ENCODE data around the gene CHST3.
A peak's percentile ranks its signal among the peaks of the same experiment; 100 is the strongest.
"Not testable (repeated sequence)": the region's sequence is repeated elsewhere in the genome, so short reads cannot be mapped to it uniquely, and the experiment has no call there.

Gene CHST3

GRCh38 chr10:72031706-72032105, 67.5 kb downstream of the CHST3 start:
- Histone ChIP-seq H3K36me3 (ENCODE audit: insufficient read depth, insufficient read length, low read length) (no peaks in the 10 kb centered on the region), H3K9ac (ENCODE audit: insufficient read length, low read depth) (no peak overlapping the region), H3K27me3 (ENCODE audit: insufficient read depth, insufficient read length) (no peaks in the 10 kb centered on the region), H3K9me3 (ENCODE audit: insufficient read depth, low read length) (no peaks in the 10 kb centered on the region), H3K4me1 (ENCODE audit: insufficient read depth, insufficient read length) (peaks cover 13% of the 10 kb centered on the region), H3K4me3 (ENCODE audit: insufficient read length, low read depth) (no peak overlapping the region)
- TF ChIP-seq SUZ12 (IDR thresholded peaks at IDR 0.05; ENCODE audit: extremely low read depth, insufficient read depth, insufficient read length) (no peak), ZNF274 (IDR thresholded peaks at IDR 0.05; ENCODE audit: low read depth, low read length) (no peak), YY1 (IDR thresholded peaks at IDR 0.05; ENCODE audit: insufficient read depth, insufficient read length) (no peak)
- DNase-seq (ENCODE audit: low read depth, low spot score) = no peak

- peaks cover 18% of the 10 kb centered on the region for H3K4me1 ChIP-seq (ENCODE audit: insufficient read depth, insufficient read length)
- not testable (repeated sequence) for H3K9ac ChIP-seq (ENCODE audit: insufficient read length, low read depth); H3K4me3 ChIP-seq (ENCODE audit: insufficient read length, low read depth)
These were observed 68.4 kb downstream of the CHST3 start for GRCh38 chr10:72032409-72033162.

DNA sequence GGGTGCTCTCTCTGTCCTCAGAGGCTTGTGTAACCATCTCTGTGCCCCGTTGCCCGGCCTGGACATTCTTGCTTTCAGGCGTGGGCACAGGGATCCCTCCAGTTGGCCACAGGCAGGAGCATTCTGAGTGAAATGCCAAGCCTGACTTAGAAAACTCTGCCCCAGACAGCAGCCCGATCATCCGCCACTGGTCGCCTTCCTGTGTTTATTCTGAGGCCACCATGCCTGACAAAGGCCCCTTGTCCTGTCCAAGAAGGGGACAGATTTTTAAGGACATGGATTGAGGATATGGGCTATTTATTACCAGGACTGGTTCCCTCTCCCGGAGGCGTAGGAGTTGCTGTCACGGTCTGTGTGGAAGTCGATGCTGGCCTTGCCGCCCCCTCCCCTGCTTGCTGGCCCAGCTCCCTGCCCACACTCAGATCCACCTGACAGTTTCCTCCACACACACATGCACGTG, 69.9 kb downstream of the CHST3 start:
- TF ChIP-seq SUZ12 (IDR thresholded peaks at IDR 0.05; ENCODE audit: extremely low read depth, insufficient read depth, insufficient read length) = no peak
- TF ChIP-seq ZNF274 (IDR thresholded peaks at IDR 0.05; ENCODE audit: low read depth, low read length) = no peak
- no peak for TF ChIP-seq YY1 (IDR thresholded peaks at IDR 0.05; ENCODE audit: insufficient read depth, insufficient read length)
- peaks cover 22% of the 10 kb centered on the region for H3K4me1 ChIP-seq (ENCODE audit: insufficient read depth, insufficient read length)
- H3K27me3 ChIP-seq (ENCODE audit: insufficient read depth, insufficient read length) = no peaks in the 10 kb centered on the region
- H3K36me3 ChIP-seq (ENCODE audit: insufficient read depth, insufficient read length, low read length) = no peaks in the 10 kb centered on the region
- DNase-seq (ENCODE audit: low read depth, low spot score) = no peak
- H3K9me3 ChIP-seq (ENCODE audit: insufficient read depth, low read length) = no peaks in the 10 kb centered on the region
- H3K9ac ChIP-seq (ENCODE audit: insufficient read length, low read depth) = no peak overlapping the region
- no peak overlapping the region for H3K4me3 ChIP-seq (ENCODE audit: insufficient read length, low read depth)

More at GRCh38 chr10:72032409-72033162, 68.4 kb downstream of the CHST3 start:
- H3K27me3 ChIP-seq (ENCODE audit: insufficient read depth, insufficient read length); H3K9me3 ChIP-seq (ENCODE audit: insufficient read depth, low read length); DNase-seq (ENCODE audit: low read depth, low spot score); H3K36me3 ChIP-seq (ENCODE audit: insufficient read depth, insufficient read length, low read length): not testable (repeated sequence)

DNA sequence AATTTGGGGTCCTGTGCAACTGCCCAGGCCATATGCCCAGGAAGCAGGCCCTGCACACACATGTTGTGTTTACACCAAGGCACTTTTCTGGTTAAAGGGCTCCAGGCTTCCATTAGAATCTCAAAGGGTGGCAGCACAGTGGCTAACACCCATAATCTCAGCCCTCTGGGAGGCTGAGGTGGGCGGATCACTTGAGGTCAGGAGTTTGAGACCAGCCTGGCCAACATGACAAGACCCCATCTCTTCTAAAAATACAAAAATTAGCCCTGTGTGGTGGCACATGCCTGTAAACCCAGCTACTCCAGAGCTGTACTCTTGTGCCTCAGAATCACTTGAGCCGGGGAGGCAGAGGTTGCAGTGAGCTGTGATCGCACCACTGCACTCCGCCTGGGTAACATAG, 70.6 kb downstream of the CHST3 start:
- H3K9ac ChIP-seq (ENCODE audit: insufficient read length, low read depth) = no peak overlapping the region
- no peak overlapping the region for H3K4me3 ChIP-seq (ENCODE audit: insufficient read length, low read depth)
- H3K9me3 ChIP-seq (ENCODE audit: insufficient read depth, low read length) = no peaks in the 10 kb centered on the region
- H3K36me3 ChIP-seq (ENCODE audit: insufficient read depth, insufficient read length, low read length) = no peaks in the 10 kb centered on the region
- DNase-seq (ENCODE audit: low read depth, low spot score) = no peak
- H3K27me3 ChIP-seq (ENCODE audit: insufficient read depth, insufficient read length) = no peaks in the 10 kb centered on the region
- TF ChIP-seq YY1 (IDR thresholded peaks at IDR 0.05; ENCODE audit: insufficient read depth, insufficient read length) (no peak), SUZ12 (IDR thresholded peaks at IDR 0.05; ENCODE audit: extremely low read depth, insufficient read depth, insufficient read length) (no peak), ZNF274 (IDR thresholded peaks at IDR 0.05; ENCODE audit: low read depth, low read length) (no peak)
- H3K4me1 ChIP-seq (ENCODE audit: insufficient read depth, insufficient read length) = peaks cover 22% of the 10 kb centered on the region

DNA sequence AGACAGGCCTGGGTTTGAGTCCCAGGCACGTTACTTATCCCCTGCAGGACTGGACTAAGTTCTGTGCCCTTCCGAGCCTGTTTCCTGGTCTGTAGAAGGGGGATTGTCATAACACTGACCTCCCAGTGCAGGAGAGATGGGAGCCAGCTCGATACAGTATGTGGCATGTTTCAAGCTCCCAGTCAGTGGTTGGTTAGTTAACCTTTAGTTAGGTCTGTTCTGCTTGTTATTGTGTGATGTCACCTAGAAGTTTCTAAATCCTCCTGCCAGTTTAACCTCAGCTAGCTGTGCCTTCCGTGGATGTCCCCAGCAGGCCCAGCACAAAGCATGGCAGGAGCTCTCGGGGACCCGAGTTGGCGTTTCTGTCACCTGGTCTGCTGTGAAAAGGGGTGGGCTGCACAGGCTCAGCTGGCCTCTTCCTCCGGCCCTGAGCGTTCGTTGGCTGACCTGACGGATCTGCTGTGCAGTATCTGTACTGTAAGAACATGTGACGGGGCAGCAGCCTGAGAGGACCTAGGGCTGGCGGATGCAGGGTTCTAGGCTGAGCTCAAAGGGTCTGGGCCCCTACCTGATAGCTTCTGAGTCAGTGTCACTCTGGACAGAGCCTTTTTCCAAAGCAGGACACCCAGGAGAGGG, 71.2 kb downstream of the CHST3 start:
- Histone ChIP-seq H3K4me3 (ENCODE audit: insufficient read length, low read depth) (no peak overlapping the region), H3K9ac (ENCODE audit: insufficient read length, low read depth) (peak overlapping the region; percentile 11), H3K27me3 (ENCODE audit: insufficient read depth, insufficient read length) (no peaks in the 10 kb centered on the region), H3K36me3 (ENCODE audit: insufficient read depth, insufficient read length, low read length) (no peaks in the 10 kb centered on the region), H3K4me1 (ENCODE audit: insufficient read depth, insufficient read length) (peaks cover 22% of the 10 kb centered on the region), H3K9me3 (ENCODE audit: insufficient read depth, low read length) (no peaks in the 10 kb centered on the region)
- no peak for DNase-seq (ENCODE audit: low read depth, low spot score)
- no peak for TF ChIP-seq YY1 (IDR thresholded peaks at IDR 0.05; ENCODE audit: insufficient read depth, insufficient read length)
- no peak for TF ChIP-seq SUZ12 (IDR thresholded peaks at IDR 0.05; ENCODE audit: extremely low read depth, insufficient read depth, insufficient read length)
- TF ChIP-seq ZNF274 (IDR thresholded peaks at IDR 0.05; ENCODE audit: low read depth, low read length) = no peak

GRCh38 chr10:72037266-72037665, 73.1 kb downstream of the CHST3 start:
- Histone ChIP-seq H3K4me3 (ENCODE audit: insufficient read length, low read depth) (no peak overlapping the region), H3K4me1 (ENCODE audit: insufficient read depth, insufficient read length) (peaks cover 20% of the 10 kb centered on the region), H3K9me3 (ENCODE audit: insufficient read depth, low read length) (no peaks in the 10 kb centered on the region), H3K9ac (ENCODE audit: insufficient read length, low read depth) (no peak overlapping the region), H3K36me3 (ENCODE audit: insufficient read depth, insufficient read length, low read length) (no peaks in the 10 kb centered on the region), H3K27me3 (ENCODE audit: insufficient read depth, insufficient read length) (no peaks in the 10 kb centered on the region)
- DNase-seq (ENCODE audit: low read depth, low spot score) = no peak
- no peak for TF ChIP-seq SUZ12 (IDR thresholded peaks at IDR 0.05; ENCODE audit: extremely low read depth, insufficient read depth, insufficient read length)
- TF ChIP-seq ZNF274 (IDR thresholded peaks at IDR 0.05; ENCODE audit: low read depth, low read length) = no peak
- TF ChIP-seq YY1 (IDR thresholded peaks at IDR 0.05; ENCODE audit: insufficient read depth, insufficient read length) = no peak

- peaks cover 20% of the 10 kb centered on the region for H3K4me1 ChIP-seq (ENCODE audit: insufficient read depth, insufficient read length)
- H3K36me3 ChIP-seq (ENCODE audit: insufficient read depth, insufficient read length, low read length) = no peaks in the 10 kb centered on the region
- TF ChIP-seq YY1 (IDR thresholded peaks at IDR 0.05; ENCODE audit: insufficient read depth, insufficient read length) (no peak), ZNF274 (IDR thresholded peaks at IDR 0.05; ENCODE audit: low read depth, low read length) (no peak), SUZ12 (IDR thresholded peaks at IDR 0.05; ENCODE audit: extremely low read depth, insufficient read depth, insufficient read length) (no peak)
- no peaks in the 10 kb centered on the region for H3K27me3 ChIP-seq (ENCODE audit: insufficient read depth, insufficient read length)
- DNase-seq (ENCODE audit: low read depth, low spot score) = peak; percentile 59
- no peaks in the 10 kb centered on the region for H3K9me3 ChIP-seq (ENCODE audit: insufficient read depth, low read length)
- no peak overlapping the region for H3K9ac ChIP-seq (ENCODE audit: insufficient read length, low read depth)
- no peak overlapping the region for H3K4me3 ChIP-seq (ENCODE audit: insufficient read length, low read depth)
These were observed 73.6 kb downstream of the CHST3 start for GRCh38 chr10:72037811-72038210.
